ENCODE data around the gene AVPR2. TPM values are rescaled to one million over a fixed set of nuclear protein-coding genes. Genes with fewer than 3 reads are reported as not detected.

AVPR2 gene
- total RNA-seq, 1 donor from 2014 or later: 3.0 TPM

GRCh38 chrX:153877571-153878261 is 26.8 kb upstream of the AVPR2 start:
- H3K36me3 ChIP-seq: no peaks in the 10 kb centered on the region
- no peak for TF ChIP-seq CTCF (IDR thresholded peaks at IDR 0.05)
- no peak for ATAC-seq
- intact Hi-C loops (cut with DNase I): no loop called here
- no peak overlapping the region for H3K4me3 ChIP-seq
- no peaks in the 10 kb centered on the region for H3K4me1 ChIP-seq
- no peak overlapping the region for H3K27ac ChIP-seq
- H3K9me3 ChIP-seq: no peaks in the 10 kb centered on the region
- no peak for DNase-seq
- no peaks in the 10 kb centered on the region for H3K27me3 ChIP-seq

GRCh38 chrX:153878345-153878744 is 26.1 kb upstream of the AVPR2 start:
- Histone ChIP-seq H3K36me3 (no peaks in the 10 kb centered on the region), H3K27ac (no peak overlapping the region), H3K4me3 (no peak overlapping the region), H3K9me3 (no peaks in the 10 kb centered on the region), H3K4me1 (no peaks in the 10 kb centered on the region), H3K27me3 (no peaks in the 10 kb centered on the region)
- ATAC-seq (no peak), DNase-seq (no peak)
- intact Hi-C loops (cut with DNase I): no loop called here
- no peak for TF ChIP-seq CTCF (IDR thresholded peaks at IDR 0.05)

- Histone ChIP-seq H3K36me3 (no peaks in the 10 kb centered on the region), H3K27me3 (no peaks in the 10 kb centered on the region), H3K4me3 (no peak overlapping the region), H3K9me3 (no peaks in the 10 kb centered on the region), H3K27ac (no peak overlapping the region), H3K4me1 (no peaks in the 10 kb centered on the region)
- DNase-seq: no peak
- intact Hi-C loops (cut with DNase I): no loop called here
- no peak for TF ChIP-seq CTCF (IDR thresholded peaks at IDR 0.05)
- ATAC-seq: no peak
These were observed 25.4 kb upstream of the AVPR2 start for GRCh38 chrX:153878969-153879653.

GRCh38 chrX:153879741-153880439 is 24.6 kb upstream of the AVPR2 start:
- H3K36me3 ChIP-seq: no peaks in the 10 kb centered on the region
- intact Hi-C loops (cut with DNase I): no loop called here
- H3K9me3 ChIP-seq: no peaks in the 10 kb centered on the region
- H3K27ac ChIP-seq: no peak overlapping the region
- ATAC-seq (no peak), DNase-seq (no peak)
- no peak overlapping the region for H3K4me3 ChIP-seq
- peaks cover 4% of the 10 kb centered on the region for H3K27me3 ChIP-seq
- no peak for TF ChIP-seq CTCF (IDR thresholded peaks at IDR 0.05)
- H3K4me1 ChIP-seq: no peaks in the 10 kb centered on the region

GRCh38 chrX:153880440-153880815 is 24.0 kb upstream of the AVPR2 start:
- DNase-seq (no peak), ATAC-seq (no peak)
- H3K9me3 ChIP-seq: no peaks in the 10 kb centered on the region
- intact Hi-C loops (cut with DNase I): no loop called here
- peaks cover 10% of the 10 kb centered on the region for H3K27me3 ChIP-seq
- no peaks in the 10 kb centered on the region for H3K4me1 ChIP-seq
- no peak overlapping the region for H3K4me3 ChIP-seq
- no peak overlapping the region for H3K27ac ChIP-seq
- H3K36me3 ChIP-seq: no peaks in the 10 kb centered on the region
- TF ChIP-seq CTCF (IDR thresholded peaks at IDR 0.05): no peak
